Breast epithelium (tissue), 3 donors: ENCODE measurements around the gene PHLDA3.

Source experiments
- CTCF ChIP-seq, 3 donors: fragments of 450-650 bp; IDR thresholded peaks; one replicate each; pipeline ENCODE4 v1.5.1; 2016 to 2017; ENCODE audit warnings: antibody characterized with exemption in 3 of 3, mild to moderate bottlenecking in 3 of 3, moderate library complexity in 3 of 3
- POLR2A ChIP-seq: fragments of 450-650 bp; IDR thresholded peaks from one replicate; pipeline ENCODE4 v1.6.1; 2016; ENCODE audit warnings: antibody characterized with exemption, mild to moderate bottlenecking, moderate library complexity
- POLR2AphosphoS5 ChIP-seq, 3 donors: sonication (generic); formaldehyde crosslinking; IDR thresholded peaks; one replicate each; pipeline ENCODE4 v1.6.1; 2017; ENCODE audit warnings: antibody characterized with exemption in 3 of 3

GRCh38 chr1:201429736-201430501, 39.1 kb downstream of the PHLDA3 start:
- TF ChIP-seq CTCF (IDR thresholded peaks at IDR 0.05) (no peak), POLR2A (no peak), POLR2AphosphoS5 (IDR thresholded peaks at IDR 0.05) (no peak)
